GM18951 (cell line): ENCODE data around the gene MCEMP1.
A peak's percentile ranks its signal among the peaks of the same experiment; 100 is the strongest.

ENCODE experiments used
- POLR2A ChIP-seq: IDR thresholded peaks from 4 replicates; pipeline ENCODE4 v1.6.1; 2011; ENCODE audit warnings: mild to moderate bottlenecking; ENCODE audit not compliant: insufficient read length, insufficient read depth; ENCODE audit errors: extremely low read depth
- in situ Hi-C: fragments of 300-500 bp; cut with MboI; formaldehyde crosslinking; loops from one replicate; pipeline ENCODE4 v1.12.0; 2022; ENCODE audit warnings: low sequenced_read_pairs, mixed read lengths, inconsistent platforms; ENCODE audit not compliant: unreplicated experiment

Gene MCEMP1

DNA sequence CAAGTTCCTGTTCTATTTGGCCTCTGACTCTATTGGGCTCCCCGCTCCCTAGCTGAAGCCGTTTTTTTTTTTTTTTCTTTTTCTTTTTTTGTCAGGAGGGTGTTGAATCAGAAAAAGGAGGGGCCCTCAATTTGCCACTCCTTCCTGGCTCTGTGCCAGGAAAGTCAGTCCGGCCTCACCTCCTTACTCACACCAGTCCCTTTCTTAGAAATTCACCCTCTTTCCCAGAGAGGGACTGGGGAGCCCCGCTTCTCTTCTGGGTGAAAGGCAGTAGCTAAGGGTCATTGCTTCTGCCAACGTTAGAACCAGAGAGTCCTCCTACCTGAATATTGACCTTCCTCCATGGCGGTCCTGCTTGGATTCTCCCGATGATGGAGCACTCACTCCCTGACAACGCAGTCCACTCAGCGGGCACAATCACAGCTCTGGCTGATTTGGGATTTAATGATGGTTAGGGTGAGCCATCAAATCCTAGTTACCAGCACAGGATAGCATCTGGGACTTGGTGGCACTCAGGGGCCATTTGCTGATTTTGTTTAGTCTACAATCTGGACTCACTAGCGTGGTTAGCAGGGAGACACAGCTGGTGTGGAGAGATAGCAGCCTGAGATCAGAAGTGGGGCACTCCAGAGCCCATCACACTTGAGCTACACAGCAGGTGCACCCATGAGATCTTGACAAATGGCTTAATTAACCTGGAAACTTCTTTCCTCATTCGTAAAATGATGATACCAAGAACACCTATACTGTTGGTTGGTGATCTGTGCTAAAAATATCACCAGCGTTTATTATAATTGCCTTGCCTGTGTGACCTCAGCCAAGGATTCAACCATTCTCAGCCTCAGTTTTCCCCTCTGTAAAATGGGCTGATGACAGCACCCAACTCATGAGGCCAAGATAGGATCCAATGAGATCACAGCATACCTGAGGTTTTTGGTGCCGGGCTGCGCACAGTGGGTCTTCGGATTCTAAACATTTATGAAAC lies 22.8 kb downstream of the MCEMP1 start:
- no peak for TF ChIP-seq POLR2A
- in situ Hi-C loops: no loop called here

DNA sequence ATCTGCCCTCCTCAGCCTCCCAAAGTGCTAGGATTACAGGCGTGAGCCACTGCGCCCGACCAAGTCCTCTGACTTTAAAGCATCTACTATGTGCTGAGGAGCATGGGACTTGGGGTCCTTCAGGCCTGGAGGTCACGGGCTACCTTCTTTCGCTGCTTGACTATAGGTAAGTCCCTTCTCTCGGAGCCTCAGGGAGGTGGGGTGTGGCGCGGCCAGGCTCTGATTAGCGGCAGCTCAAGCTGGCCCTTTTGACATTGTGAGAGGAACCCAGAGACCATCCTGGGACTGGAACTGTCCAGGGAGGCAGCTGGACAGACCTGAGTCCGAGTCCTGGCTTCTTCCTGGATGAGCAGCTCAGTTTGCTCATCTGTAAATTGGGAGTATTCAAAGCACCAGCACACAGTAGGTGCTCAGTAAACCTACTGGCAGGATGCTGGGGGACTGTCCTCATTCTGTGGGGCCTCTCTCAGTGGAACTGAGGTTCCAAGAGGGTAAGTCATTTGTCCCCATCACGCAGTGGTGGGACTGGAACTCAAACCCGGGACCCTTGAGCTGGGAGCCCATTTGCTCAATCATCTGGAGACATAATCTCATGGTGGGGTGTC lies 24.3 kb downstream of the MCEMP1 start:
- in situ Hi-C loops: no loop called here
- TF ChIP-seq POLR2A: no peak

DNA sequence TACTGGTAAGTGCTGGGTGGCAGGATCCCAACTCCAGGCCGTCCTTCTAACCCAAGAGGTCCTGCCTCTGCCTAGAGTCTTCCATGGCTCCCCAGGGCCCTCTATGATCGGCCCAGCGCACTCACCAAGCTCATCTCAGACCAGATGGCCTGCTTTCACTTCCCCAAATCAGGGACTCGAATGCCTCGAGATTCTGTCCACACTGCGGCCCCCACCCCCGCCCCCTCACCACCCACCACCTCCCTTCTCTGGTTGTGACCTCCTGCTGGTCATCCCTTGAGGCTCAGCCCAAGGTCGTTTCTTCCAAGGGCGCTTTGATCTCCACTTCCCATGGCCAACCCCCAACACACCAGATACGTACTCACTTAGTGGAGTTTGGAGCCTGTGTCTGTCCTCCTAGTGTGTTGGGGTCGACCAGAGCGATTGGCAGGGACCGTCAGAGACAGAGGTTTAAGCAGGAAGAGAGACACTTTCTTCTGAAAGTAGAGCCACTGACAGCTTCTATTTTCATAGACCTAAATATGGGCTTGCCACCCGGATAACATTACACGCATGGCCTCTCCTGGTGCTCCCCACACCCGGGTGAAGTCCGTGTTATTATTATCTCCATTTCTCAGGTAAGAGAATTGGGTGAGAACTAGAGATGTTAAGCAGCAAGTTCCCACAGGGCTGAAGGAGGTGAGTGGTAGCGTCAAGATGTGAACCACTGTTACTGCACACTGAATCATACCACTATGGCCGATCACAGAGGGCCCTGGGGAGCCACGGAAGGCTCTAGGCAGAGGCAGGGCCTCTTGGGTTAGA lies 25.0 kb downstream of the MCEMP1 start, which contains the start of gene FCER2:
FCER2 (minus strand) TSS at position 478 of the 804 bp plus-strand sequence. CDS start 2,371 bp downstream, outside the sequence.
- in situ Hi-C loops: no loop called here
- TF ChIP-seq POLR2A: peak; percentile 47

DNA sequence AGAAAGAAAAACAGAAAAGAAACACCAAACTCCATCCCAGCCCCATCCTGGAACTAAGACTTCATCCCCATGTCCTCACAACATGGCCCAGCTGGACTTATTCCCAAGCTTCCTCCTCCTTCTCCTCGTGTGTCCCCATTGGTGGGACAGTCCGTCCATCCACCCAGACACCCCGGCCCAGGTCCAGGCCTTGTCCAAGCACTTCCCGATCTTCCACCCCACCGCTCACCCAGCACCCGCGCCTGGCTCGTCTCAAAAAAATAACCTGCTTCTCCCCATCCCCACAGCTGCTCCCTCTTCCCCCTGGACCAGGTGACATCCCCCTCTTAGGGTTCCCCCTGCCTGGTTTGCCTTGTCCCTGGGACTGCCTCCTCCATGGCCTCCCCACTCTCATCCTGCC lies 26.4 kb downstream of the MCEMP1 start:
- in situ Hi-C loops: no loop called here
- no peak for TF ChIP-seq POLR2A

DNA sequence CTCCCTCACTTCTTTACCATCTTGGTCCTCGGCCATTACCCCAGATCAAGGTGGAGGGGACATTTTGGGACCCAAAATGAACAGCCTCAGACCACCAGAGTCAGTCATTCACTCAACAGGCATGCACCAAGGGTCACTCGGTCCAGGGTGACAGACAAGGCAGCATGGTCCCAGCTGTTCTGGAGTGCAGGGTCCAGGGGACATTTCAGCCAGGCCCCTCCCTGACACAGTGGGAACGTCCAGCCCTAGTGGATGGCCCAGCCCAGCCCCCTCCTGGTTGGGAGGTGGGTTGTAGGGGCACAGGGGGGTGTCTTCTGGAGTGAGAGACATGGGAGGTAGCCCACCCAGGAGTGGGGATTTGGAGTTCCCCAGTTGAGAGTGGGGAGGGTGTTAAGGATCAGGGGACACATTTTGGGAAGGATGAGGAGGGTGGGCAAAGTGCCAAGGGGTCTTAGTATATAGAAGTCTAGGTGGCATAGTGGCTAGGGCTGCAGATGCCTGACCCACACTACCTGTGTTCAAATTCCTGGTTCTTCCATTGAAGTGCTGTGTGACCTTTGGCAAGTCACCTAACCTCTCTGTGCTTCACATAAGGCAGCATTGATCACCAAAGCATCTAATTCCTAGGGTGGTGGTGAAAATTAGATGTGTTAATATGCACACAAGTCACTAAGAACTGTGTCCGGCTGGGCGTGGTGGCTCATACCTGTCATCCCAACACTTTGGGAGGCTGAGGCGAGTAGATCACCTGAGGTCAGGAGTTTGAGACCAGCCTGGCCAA lies 27.6 kb downstream of the MCEMP1 start:
- no peak for TF ChIP-seq POLR2A
- in situ Hi-C loops: no loop called here

DNA sequence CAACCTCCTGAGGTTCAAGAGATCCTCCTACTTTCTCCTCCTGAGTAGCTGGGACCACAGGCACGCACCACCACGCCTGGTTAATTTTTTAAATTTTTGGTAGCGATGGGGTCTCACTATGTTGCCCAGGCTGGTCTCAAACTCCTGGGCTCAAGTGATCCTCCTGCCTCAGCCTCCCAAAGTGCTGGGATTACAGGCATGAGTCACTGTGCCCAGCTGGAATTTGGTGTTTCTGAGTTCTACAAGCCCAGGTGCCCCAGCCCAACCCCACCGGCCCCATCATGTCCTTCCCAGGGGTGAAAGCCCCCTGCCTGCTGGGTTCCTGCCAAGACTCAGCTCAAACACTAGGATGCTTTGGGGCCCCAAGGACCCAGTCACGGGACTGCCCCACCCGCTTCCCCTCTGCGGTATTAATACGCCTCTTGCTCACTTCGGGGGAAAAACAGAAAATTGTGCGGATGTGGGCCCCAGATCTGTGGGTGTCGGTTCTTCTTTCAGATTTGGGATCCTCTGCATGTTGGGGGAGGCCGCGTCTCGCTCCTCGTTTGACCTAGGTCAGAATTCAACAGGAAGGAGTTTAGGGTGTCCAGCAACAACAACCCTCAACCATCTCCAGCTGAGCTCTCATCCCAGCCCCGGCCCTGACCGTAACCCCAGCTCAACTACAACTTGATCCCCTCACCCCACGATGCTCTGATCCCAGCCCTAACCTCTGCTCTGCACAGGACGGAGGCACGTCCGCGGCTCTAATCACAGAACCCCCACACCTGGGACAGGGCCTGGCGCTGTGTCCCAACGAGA lies 28.7 kb downstream of the MCEMP1 start:
- in situ Hi-C loops: no loop called here
- TF ChIP-seq POLR2A: peak; percentile 35

DNA sequence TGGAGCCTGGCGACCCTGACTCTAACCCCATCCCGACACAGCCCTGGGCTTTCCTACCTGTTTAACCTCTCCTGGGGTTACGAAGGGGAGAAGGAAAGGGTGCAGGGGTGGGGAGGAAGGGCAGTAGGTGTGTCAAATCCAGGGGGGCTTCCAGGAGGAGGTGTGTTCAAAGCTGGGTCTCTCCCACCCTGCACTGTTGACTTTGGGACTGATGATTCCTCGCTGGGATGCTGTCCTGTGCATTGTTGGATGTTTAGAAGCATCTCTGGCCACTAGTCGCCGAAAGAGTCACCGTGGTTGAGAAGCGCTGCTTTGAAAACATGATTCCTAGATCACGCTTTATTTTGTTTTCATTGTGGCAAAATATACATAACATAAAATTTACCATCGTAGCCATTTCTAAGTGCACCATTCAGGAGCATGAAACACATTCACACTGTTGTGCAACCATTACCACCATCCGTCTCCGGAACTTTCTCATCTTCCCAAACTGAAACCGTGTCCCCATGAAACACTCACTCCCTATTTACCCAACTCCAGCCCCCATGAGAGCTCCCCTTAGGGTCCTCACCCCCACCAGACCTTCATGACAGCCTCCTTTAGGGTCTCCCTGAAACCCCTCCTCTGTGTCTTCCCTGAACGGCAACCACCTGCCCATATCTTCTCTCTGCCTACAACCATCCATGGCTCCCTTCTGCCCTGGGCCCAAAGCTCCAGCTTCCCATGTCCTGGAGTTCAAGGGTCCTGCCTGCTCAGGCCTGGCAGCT lies 29.5 kb downstream of the MCEMP1 start:
- in situ Hi-C loops: no loop called here

DNA sequence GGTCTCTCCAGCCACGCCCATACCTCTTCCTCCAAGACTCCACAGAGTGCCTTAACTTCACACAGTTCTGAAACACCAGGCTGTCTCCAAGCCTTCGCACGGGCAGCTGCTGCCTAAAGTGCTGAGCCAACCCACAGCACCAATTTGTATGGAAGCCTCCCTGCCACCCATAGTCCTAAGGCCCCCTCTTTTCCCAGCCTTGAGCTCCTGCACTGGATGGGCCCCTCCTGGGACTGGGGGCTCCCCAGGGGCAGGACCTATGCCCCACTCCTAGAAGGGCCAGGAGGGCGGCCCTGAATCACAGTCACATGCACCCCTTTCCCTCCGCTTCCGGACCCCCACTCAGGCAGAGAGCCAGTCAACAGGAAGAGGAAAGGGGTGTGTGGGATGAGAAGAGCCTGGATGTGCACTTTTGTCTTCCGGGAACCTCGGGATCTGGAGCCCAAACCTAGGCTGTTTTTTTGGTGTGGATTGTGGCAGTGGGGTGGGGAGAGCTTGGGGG lies 30.1 kb downstream of the MCEMP1 start:
- in situ Hi-C loops: no loop called here
- no peak for TF ChIP-seq POLR2A

More for the DNA sequence above, 29.5 kb downstream of the MCEMP1 start:
- TF ChIP-seq POLR2A: no peak

DNA sequence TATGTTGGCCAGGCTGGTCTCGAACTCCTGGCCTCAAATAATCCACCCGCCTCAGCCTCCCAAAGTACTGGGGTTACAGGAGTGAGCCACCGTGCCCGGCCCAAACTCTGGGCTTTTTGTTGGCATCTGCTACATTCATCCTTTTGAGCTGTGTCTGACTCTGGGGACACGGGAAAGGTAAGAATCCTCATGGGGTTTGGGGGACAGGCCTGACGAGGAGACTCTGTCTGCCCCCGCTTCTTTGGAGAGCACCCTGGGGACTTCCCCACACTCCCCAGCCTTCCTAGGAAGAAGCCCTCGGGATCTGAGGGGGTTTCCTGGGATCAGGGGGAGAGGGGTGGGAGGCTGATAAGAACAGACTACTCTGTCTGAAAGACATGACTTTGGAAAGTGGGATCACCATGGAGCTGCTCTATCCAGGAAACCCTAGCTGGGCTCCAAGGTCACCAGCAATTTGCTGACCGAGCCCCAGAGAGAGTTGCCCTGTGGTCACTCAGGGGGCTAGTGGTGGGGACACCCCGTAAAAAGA lies 33.1 kb downstream of the MCEMP1 start:
- in situ Hi-C loops: no loop called here
- TF ChIP-seq POLR2A: no peak

DNA sequence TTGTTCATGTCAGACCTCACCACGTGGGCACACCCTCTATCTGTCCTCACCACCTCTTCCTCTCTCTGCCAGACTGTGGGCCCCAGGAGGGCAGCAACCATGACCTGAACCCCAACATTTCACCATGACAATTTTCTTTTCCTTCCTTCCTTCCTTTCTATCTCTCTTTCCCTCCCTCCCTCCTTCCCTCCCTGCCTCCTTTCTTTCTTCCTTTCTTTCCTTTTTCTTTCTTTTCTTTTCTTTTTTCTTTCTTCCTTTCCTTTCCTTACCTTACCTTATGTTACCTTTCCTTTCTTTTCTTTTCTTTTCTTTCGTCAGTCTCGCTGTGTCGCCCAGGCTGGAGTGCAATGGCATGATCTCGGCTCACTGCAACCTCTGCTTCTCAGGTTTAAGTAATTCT lies 33.7 kb downstream of the MCEMP1 start:
- no peak for TF ChIP-seq POLR2A
- in situ Hi-C loops: no loop called here

DNA sequence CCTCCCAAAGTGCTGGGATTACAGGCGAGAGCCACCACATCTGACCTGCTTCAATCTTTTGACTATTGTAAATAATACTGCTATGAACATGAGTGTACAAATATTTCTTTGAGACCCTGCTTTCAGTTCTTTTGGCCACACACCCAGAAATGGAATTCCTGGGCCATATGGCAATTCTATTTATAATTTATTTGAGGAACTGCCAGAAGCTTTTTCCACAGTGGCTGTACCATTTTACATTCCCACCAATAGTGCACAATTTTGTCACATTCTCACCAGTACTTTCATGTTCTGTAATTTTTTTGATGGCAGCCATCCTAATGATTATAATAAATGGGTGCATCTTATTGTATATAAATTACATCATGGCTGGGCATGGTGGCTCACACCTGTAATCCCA lies 38.8 kb downstream of the MCEMP1 start:
- in situ Hi-C loops: no loop called here
- no peak for TF ChIP-seq POLR2A
